HUES64 (cell line): ENCODE data around the gene MAPK1.
"Not testable (repeated sequence)": the region's sequence is repeated elsewhere in the genome, so short reads cannot be mapped to it uniquely, and the experiment has no call there.

Experiments used
- H3K27ac ChIP-seq: 2 replicates; pipeline ENCODE4 v1.7.0; 2013; ENCODE audit warnings: low read depth, low read length, inconsistent platforms
- H3K27me3 ChIP-seq: 2 replicates; pipeline ENCODE4 v1.6.1; 2013; ENCODE audit warnings: mild to moderate bottlenecking, low read length; ENCODE audit not compliant: insufficient read depth
- H3K36me3 ChIP-seq: 2 replicates; pipeline ENCODE4 v1.6.1; 2013; ENCODE audit warnings: mild to moderate bottlenecking, low read length; ENCODE audit not compliant: insufficient read depth
- H3K4me1 ChIP-seq: 2 replicates; pipeline ENCODE4 v1.6.1; 2013; ENCODE audit warnings: mild to moderate bottlenecking, low read length, moderate library complexity; ENCODE audit not compliant: insufficient read depth
- H3K4me3 ChIP-seq: 2 replicates; pipeline ENCODE4 v1.5.1; 2013; ENCODE audit warnings: mild to moderate bottlenecking, low read length, moderate library complexity
- H3K9ac ChIP-seq: 2 replicates; pipeline ENCODE4 v1.6.1; 2013; ENCODE audit warnings: mild to moderate bottlenecking, low read depth, low read length
- H3K9me3 ChIP-seq: 2 replicates; pipeline ENCODE4 v1.6.1; 2013; ENCODE audit warnings: low read depth, low read length; ENCODE audit not compliant: insufficient read depth
- WGBS: fragments of 150-250, 120-280 bp; methylation state at CpG from one replicate; pipeline ENCODE4 v1.1.7; 2013; ENCODE audit warnings: missing lambda C conversion rate; 5-methylcytosine and 5-hydroxymethylcytosine counted together

MAPK1 gene

GRCh38 chr22:21876486-21877176 lies 9.2 kb upstream of the MAPK1 start:
- Histone ChIP-seq H3K27ac (no peak overlapping the region), H3K9ac (no peak overlapping the region), H3K9me3 (no peaks in the 10 kb centered on the region), H3K27me3 (no peaks in the 10 kb centered on the region), H3K4me3 (no peak overlapping the region), H3K4me1 (no peaks in the 10 kb centered on the region), H3K36me3 (no peaks in the 10 kb centered on the region)
- WGBS = 93% methylated on average over 4 of the region's 4 CpGs

- H3K4me3 ChIP-seq, H3K27ac ChIP-seq, H3K27me3 ChIP-seq, H3K36me3 ChIP-seq, H3K9ac ChIP-seq, H3K4me1 ChIP-seq, H3K9me3 ChIP-seq: not testable (repeated sequence)
- 85% methylated on average over 3 of the region's 4 CpGs for whole genome bisulfite sequencing
These were observed 7.5 kb upstream of the MAPK1 start for GRCh38 chr22:21874953-21875352.

- WGBS = 87% methylated on average over 7 of the region's 7 CpGs
- H3K27ac ChIP-seq = no peak overlapping the region
- no peaks in the 10 kb centered on the region for H3K27me3 ChIP-seq
- no peaks in the 10 kb centered on the region for H3K9me3 ChIP-seq
- H3K4me1 ChIP-seq = no peaks in the 10 kb centered on the region
- H3K9ac ChIP-seq = no peak overlapping the region
- no peaks in the 10 kb centered on the region for H3K36me3 ChIP-seq
- no peak overlapping the region for H3K4me3 ChIP-seq
These were observed 6.2 kb upstream of the MAPK1 start for GRCh38 chr22:21873619-21874018.

GRCh38 chr22:21872741-21873140 lies 5.3 kb upstream of the MAPK1 start:
- H3K9me3 ChIP-seq, H3K4me3 ChIP-seq, H3K27me3 ChIP-seq, H3K9ac ChIP-seq, H3K4me1 ChIP-seq, H3K27ac ChIP-seq, H3K36me3 ChIP-seq: not testable (repeated sequence)
- WGBS = 97% methylated on average over 4 of the region's 4 CpGs

- Histone ChIP-seq H3K4me3 (no peak overlapping the region), H3K27me3 (no peaks in the 10 kb centered on the region), H3K36me3 (no peaks in the 10 kb centered on the region), H3K9me3 (no peaks in the 10 kb centered on the region), H3K27ac (no peak overlapping the region), H3K9ac (no peak overlapping the region), H3K4me1 (peaks cover 16% of the 10 kb centered on the region)
- WGBS = 91% methylated on average over 6 of the region's 7 CpGs
These were observed 1.2 kb upstream of the MAPK1 start for GRCh38 chr22:21868651-21869050.

GRCh38 chr22:21866833-21867527 lies 465 bp downstream of the MAPK1 start:
- H3K27me3 ChIP-seq = no peaks in the 10 kb centered on the region
- peaks cover 17% of the 10 kb centered on the region for H3K4me1 ChIP-seq
- H3K9me3 ChIP-seq = no peaks in the 10 kb centered on the region
- peak overlapping the region; percentile 82; the same call in 1 of the 2 replicates for H3K27ac ChIP-seq
- no peaks in the 10 kb centered on the region for H3K36me3 ChIP-seq
- H3K4me3 ChIP-seq = peak overlapping the region; percentile 96
- whole genome bisulfite sequencing = under 1% methylated on average over 91 of the region's 91 CpGs
- H3K9ac ChIP-seq = peak overlapping the region; percentile 84

GRCh38 chr22:21865041-21865440 lies 2.4 kb downstream of the MAPK1 start:
- Histone ChIP-seq H3K4me3 (peak overlapping the region; percentile 96), H3K9ac (no peak overlapping the region), H3K9me3 (no peaks in the 10 kb centered on the region), H3K36me3 (no peaks in the 10 kb centered on the region), H3K27ac (no peak overlapping the region), H3K27me3 (no peaks in the 10 kb centered on the region), H3K4me1 (peaks cover 33% of the 10 kb centered on the region)
- 52% methylated on average over 3 of the region's 3 CpGs for WGBS

GRCh38 chr22:21862386-21863245 lies 4.8 kb downstream of the MAPK1 start:
- no peak overlapping the region for H3K27ac ChIP-seq
- no peak overlapping the region for H3K4me3 ChIP-seq
- H3K36me3 ChIP-seq = no peaks in the 10 kb centered on the region
- peaks cover 40% of the 10 kb centered on the region for H3K4me1 ChIP-seq
- H3K27me3 ChIP-seq = no peaks in the 10 kb centered on the region
- WGBS = 95% methylated on average over 9 of the region's 9 CpGs
- H3K9ac ChIP-seq = no peak overlapping the region
- H3K9me3 ChIP-seq = no peaks in the 10 kb centered on the region

- H3K27ac ChIP-seq = no peak overlapping the region
- H3K4me1 ChIP-seq = peaks cover 40% of the 10 kb centered on the region
- no peak overlapping the region for H3K4me3 ChIP-seq
- H3K27me3 ChIP-seq = no peaks in the 10 kb centered on the region
- H3K9me3 ChIP-seq = no peaks in the 10 kb centered on the region
- H3K36me3 ChIP-seq = no peaks in the 10 kb centered on the region
- H3K9ac ChIP-seq = no peak overlapping the region
These were observed 5.6 kb downstream of the MAPK1 start for GRCh38 chr22:21861851-21862250.

GRCh38 chr22:21861264-21861848 lies 6.1 kb downstream of the MAPK1 start:
- no peak overlapping the region for H3K27ac ChIP-seq
- H3K9me3 ChIP-seq = no peaks in the 10 kb centered on the region
- no peak overlapping the region for H3K4me3 ChIP-seq
- 89% methylated on average over 3 of the region's 3 CpGs for WGBS
- H3K27me3 ChIP-seq = no peaks in the 10 kb centered on the region
- peaks cover 40% of the 10 kb centered on the region for H3K4me1 ChIP-seq
- H3K9ac ChIP-seq = no peak overlapping the region
- no peaks in the 10 kb centered on the region for H3K36me3 ChIP-seq

- no peak overlapping the region for H3K27ac ChIP-seq
- H3K4me3 ChIP-seq = no peak overlapping the region
- no peaks in the 10 kb centered on the region for H3K9me3 ChIP-seq
- 81% methylated on average over 4 of the region's 4 CpGs for WGBS
- H3K9ac ChIP-seq = no peak overlapping the region
- peaks cover 36% of the 10 kb centered on the region for H3K4me1 ChIP-seq
- H3K27me3 ChIP-seq = no peaks in the 10 kb centered on the region
- no peaks in the 10 kb centered on the region for H3K36me3 ChIP-seq
These were observed 6.9 kb downstream of the MAPK1 start for GRCh38 chr22:21860491-21861039.
